ENCODE data around the gene ATM. TPM values are rescaled to one million over a fixed set of nuclear protein-coding genes. Genes with fewer than 3 reads are reported as not detected.
"Not testable (repeated sequence)": the region's sequence is repeated elsewhere in the genome, so short reads cannot be mapped to it uniquely, and the experiment has no call there.

The ATM gene
- polyA plus RNA-seq, 5 donors: 59.1 to 101 (median 83.5) TPM

DNA sequence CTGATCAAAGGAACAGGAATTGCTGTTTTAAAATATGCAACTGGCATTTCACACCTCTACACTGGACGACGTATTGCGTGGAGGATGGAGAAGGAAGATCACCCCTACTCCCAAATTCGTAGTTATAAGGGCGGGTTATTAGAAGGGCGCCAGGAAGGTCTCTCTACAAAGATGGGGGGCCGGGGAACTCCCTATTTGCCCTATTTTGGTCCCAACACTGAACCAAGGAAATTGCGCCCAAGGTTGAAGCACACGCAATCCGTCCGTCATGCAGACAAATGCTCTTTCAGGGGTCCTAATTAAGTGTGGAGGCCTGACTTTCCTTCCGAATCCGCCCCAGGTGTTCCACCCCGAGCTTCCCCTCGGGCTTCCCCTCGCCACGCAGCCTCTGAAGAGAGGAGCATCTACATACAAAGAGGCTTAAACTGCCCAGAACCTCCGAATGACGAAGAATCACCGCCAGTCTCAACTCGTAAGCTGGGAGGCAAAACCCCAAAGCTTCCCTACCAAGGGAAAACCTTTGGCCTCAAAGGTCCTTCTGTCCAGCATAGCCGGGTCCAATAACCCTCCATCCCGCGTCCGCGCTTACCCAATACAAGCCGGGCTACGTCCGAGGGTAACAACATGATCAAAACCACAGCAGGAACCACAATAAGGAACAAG, 825 bp upstream of the ATM start:
- no peak for DNase-seq

DNA sequence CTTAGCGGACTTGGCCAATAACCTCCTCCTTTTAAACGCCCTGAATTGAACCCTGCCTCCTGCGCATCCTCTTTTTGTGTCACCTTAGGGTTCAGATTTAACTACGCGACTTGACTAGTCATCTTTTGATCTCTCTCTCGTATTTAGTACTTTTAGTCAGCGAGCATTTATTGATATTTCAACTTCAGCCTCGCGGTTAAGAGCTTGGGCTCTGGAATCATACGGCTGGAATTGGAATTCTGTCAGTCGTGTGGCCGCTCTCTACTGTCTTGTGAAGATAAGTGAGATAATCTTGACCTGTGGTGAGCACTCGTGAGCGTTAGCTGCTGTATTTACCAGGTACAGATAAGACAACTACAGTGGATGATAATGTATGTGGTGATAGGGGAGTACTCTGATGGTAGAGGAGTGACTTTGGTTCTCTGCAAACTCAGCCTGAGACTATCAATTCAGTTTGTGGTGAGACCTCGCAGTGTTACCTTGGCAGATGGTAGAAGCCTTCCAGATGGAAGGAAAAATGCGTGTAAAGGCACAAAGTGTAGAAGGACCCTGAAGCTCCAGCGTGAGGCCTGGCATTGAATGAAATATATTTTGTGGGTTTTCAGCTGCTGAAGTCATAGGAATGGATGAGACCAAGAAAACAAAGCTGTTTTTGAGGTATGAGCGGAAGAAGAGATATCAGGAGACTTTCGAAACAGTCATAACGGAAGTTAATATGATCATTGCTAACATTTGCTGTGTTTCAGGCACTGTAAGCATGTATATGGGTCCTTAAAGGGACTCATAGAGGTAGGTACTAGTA, 682 bp downstream of the ATM start:
- no peak for DNase-seq

DNA sequence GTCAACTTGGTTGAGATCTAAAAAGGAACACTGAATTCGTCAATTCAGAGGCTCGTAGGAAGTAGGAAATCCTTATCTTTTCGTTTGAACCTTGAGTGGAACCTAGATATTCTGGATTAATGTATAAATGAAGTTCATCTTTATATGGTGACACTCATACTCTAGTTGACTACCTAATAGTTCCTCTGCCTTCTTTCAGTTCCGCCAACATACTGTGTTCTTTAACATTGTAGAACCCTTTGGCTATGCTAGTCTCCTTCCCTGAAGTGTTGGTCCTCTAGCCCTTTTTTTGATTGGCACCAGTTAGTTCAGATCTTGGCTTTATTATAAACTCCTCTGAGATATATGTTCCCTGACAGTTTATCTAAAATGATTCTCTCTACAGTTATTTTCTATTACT, 1.5 kb downstream of the ATM start:
- DNase-seq: no peak

DNA sequence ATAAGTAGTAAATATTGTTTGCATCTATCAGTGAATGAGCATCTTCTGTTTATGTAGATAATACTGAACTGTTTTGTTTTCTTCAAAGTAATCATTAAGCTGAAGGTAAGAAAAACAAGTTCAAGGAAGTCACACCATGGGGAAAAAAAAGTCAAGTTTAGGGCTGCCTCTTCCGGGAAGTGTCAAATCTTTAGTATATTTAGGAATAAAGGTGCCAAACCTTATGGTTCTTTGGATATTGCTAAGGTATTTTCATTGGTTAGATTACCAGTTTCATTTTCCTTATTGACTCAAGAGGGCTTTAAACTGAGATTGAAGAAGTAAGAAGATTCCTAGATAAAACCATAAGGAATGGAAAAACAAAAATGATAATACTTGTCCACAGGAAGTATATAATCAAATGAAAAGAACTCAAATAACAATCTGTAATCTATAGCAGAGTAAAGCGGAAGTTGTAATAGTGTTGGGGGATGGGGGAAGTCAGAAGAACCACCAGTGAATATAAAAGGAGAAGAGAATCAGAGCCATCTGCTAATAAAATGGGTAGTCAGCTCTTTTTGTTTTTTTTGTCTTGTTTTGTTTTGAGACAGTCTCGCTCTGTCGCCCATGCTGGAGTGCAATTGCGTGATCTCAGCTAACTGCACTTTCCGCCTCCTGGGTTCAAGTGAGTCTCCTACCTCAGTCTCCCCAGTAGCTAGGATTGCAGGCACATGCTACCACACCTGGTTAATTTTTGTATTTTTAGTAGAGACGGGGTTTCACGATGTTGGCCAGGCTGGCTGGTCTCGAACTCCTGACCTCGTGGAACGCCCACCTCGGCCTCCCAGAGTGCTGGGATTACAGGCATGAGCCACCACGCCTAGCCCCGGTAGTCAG, 2.3 kb downstream of the ATM start:
- no peak for DNase-seq

DNA sequence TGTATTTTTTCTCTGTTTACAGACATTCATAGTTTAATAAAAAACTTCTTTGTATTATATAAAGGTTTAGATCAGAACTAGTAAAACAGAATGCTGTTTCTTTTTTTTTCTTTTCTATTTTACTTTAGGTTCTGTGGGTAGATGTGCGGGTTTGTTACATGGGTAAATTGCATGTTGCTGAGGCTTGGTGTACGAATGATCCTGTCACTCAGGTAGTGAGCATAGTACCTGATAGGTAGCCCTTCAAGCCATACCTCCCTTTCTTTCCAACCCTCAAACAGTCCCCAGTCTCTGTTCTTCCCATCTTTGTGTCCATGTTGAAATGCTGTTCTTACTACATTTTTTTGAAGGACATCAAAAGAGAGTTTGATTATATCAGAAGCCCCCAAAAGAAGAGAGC, 3.2 kb downstream of the ATM start:
- no peak for DNase-seq

DNA sequence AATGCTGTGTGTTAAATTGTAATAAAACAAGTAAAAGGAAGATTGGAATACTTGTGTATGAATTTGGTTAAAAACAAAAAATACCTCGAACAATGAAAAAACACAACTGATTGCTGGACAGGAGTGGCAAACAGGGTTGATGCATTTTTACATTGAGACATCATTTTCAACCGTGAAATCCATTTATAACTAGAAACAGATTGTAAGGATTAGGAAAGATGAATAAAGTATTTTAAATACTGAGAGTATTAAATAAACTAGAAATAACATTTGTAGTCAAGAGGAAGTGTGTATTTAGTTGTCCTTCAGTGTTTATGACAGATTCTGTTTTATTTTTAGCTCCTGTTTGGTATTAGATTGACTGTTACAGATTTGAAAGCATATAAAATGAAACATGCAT, 5.4 kb downstream of the ATM start:
- no peak for DNase-seq

DNA sequence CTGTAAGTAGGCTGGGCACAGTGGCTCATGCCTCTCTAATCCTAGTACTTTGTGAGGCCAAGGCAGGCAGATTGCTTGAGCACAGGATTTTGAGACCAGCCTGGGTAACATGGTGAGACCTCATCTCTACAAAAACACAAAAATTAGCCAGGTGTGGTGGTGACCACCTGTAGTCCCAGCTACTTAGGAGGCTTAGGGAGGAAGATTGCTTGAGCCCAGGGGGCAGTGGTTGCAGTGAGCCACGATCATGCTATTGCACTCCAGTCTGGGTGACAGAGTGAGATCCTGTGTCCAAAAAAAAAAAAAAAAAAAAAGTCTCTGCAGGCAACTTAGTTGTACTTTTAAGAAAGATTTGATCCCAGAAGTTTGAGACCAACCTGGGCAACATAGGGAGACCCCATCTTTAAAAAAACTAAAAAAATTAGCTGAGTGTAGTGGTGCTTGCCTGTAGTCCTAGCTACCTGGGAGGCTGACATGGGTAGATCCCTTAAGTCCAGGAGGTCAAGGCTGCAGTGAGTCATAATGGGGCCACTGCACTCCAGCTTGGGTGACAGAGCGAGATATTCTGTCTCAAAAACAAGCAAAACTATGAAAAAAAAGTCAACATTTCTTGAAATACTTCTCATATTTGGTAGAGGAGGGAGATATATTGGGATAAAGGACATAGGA, 10.5 kb downstream of the ATM start:
- DNase-seq: no peak

DNA sequence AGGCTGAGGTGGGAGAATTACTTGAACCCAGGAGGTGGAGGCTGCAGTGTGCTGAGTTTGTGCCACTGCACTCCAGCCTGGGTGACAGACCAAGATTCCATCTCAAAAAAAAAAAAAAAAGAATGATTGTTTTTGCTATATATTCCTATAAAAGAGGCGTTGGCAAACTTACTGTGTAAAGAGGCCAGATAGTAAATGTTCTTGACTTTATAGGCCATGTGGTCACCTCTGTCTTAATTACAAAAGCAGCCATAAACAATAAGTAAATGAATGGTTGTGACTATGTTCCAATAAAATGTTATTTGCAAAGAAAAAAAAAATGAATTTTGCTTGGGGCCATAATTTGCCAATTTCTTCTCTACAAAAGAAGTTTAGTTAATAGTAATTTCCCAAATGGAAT, 12.3 kb downstream of the ATM start:
- no peak for DNase-seq

DNA sequence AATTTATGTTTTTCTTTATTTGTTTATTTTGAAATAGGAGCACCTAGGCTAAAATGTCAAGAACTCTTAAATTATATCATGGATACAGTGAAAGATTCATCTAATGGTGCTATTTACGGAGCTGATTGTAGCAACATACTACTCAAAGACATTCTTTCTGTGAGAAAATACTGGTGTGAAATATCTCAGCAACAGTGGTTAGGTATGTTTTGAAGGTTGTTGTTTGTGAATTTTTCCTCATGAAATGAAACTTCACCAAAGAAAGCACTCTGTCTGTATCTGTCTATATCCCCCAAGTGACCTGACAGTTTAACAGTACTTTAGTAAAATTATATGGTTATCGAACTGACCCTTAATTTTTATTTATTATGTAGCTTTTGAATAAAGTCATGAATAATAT, 12.8 kb downstream of the ATM start:
- no peak for DNase-seq

DNA sequence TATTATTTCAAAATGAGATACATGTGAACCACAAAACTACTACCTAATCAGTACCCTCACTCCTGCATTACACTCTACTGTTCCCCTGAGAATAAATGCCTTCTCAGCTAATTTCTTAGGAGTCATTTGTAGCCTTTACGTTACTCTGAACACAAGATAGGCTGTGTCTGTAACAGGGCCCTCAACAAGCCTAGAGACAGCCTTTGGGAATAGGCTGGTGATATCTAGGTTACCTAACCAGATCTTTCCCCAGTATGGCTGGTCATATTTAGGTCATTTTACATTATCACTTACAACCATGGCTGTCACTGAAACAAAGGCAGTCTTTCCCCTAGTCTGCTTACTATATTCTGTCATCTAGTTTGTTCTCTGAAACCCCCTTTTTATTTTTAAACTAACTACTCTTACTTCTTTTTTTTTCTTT, 14.2 kb downstream of the ATM start:
- DNase-seq: no peak

DNA sequence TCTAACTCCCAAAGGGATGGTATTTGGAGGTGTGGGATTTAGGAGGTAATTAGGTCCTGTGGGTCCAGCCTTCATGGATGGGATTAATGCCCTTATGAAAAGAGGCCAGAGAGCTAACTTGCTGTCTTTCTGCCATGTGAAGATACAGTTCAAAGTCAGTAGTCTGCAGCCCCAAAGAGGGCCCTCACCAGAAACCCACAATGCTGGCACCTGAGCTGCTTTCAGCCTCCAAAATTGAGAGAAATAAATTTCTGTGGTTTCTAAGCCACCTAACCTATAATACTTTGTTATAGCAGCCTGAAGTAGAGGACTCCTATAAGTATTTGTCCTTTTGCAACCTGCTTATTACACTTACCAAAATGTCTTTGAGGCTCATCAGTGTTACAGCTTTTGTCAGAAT, 16.2 kb downstream of the ATM start:
- DNase-seq: no peak

DNA sequence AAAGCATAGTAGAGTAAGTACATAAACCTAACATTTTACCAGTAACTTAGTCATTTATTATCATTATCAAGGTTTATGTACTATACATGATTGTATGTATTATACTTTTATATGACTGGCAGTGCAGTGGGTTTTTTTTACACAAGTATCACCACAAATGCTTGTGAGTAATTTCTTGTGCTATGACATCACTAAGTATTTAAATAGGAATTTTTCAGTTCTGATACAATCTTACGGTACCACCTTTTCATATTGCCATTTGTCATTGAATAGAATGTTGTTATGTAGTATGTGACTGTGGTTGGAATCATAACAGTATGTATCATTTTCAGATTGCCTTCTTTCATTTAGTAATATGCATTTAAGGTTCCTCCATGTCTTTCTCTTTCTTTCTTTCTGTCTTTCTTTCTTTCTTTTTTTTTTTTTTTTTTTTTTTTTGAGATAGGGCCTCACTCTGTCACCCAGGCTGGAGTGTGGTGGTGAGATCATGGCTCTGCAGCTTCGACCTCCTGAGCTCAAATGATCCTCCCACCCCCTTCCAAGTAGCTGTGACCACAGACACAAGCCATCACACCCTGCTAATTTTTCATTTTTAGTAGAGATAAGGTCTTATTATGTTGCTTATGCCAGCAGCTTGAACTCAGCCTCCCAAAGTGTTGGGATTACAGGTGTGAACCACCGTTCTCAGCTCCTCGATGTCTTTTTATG, 18.6 kb downstream of the ATM start:
- DNase-seq: no peak

DNA sequence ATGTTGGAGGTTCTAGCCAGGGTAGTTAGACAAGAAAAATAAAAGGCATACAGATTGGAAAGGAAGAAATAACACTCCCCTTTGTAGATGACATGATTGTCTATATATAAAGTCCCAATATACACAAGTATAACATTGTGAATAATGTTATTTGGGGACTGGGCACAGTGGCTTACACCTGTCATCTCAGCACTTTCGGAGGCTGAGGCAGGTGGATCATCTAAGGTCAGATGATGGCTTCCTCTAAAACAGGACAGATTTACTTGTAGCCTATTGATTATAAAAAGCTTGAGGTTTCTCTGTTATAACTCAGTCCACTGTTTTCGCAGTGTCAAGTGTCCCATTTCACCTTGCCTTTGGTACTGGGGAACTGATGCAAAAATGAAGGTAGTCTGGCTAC, 19.6 kb downstream of the ATM start:
- no peak for DNase-seq

DNA sequence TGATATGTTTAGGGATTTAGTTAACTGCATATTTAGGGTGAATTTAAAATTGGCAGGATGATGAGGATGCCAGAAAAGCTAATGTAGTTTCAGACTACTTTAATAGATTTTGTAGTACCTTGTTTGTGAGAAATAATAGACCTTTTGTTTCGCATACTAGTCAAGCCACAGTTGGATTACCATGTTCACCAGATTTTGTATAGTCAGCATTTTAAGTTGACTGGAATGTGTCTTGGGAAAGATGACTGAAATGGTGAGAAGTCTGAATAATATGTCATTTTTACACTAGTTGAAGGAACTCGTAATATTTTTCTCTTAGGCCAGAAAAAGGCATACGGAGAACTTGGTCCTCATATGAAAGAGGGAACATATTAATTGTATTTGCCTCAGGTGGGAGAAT, 23.4 kb downstream of the ATM start:
- DNase-seq: no peak

DNA sequence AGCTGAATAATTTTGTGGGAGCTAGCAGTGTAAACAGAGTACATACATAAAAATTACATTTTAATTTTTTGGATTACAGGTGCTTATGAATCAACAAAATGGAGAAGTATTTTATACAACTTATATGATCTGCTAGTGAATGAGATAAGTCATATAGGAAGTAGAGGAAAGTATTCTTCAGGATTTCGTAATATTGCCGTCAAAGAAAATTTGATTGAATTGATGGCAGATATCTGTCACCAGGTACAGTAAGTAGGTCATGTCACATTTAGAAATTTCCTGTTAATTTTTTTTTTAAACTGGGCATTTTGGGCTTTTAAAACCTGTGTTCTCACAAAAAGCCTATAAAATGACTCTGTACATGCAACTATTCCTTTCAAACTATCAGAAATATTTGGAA, 24.0 kb downstream of the ATM start:
- no peak for DNase-seq

DNA sequence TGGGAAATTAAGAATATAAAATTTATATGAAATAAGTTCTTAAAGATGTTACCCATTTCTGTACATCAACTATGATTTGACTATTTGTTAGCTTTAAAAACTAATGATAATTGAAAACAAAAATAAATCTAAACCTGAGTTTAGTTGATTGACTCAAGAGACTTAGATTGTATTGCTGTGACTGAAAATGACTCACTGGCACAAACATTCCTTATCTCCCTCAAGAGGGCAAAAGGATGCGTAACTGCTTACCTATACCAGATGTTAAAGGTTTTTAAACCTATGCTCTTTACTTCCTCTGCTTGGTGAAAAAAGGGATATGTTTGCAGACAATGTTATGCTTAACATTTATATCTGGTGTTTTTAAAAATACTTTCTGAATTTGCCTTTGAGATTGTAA, 30.3 kb downstream of the ATM start:
- DNase-seq: no peak

DNA sequence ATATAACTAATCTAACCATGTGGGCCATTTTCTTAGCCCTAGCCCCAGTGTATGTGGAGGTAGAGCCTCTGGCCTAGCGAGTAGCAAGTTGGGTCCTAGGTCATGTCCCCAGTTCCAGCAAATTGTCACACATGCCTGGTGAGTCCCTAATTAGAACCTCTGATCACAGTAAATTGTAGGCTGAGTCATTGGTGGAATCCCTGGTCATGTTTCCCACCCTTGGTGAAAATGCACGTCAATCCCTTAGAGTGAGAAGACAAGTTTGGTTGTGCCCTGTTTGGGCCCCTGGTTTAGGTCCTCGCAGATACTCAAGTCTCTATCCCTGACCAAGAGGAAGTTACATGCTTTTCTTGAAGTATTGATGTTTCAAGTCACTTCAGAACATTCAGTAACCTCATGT, 46.7 kb downstream of the ATM start:
- DNase-seq: no peak

DNA sequence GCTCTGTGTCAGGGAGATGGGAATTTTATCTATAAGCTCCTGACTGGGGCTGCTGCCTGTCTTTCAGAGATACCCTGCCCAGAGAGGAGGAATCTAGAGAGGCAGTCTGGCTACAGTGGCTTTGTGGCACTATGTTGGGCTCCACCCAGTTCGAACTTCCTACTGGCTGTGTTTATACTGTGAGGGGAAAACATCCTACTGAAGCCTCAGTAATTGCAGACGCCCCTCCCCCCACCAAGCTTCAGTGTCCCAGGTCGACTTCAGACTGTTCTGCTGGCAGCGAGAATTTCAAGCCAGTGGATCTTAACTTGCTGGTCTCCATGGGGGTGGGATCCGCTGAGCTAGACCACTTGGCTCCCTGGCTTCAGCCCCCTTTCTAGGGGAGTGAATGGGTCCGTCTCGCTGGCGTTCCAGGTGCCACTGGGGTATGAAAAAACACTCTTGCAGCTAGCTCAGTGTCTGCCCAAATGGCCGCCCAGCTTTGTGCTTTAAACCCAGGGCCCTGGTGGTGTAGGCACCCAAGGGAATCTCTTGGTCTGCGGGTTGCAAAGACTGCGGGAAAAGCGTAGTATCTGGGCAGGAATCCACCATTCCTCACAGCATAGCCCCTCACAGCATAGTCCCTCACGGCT, 54.2 kb downstream of the ATM start:
- not testable (repeated sequence) for DNase-seq

DNA sequence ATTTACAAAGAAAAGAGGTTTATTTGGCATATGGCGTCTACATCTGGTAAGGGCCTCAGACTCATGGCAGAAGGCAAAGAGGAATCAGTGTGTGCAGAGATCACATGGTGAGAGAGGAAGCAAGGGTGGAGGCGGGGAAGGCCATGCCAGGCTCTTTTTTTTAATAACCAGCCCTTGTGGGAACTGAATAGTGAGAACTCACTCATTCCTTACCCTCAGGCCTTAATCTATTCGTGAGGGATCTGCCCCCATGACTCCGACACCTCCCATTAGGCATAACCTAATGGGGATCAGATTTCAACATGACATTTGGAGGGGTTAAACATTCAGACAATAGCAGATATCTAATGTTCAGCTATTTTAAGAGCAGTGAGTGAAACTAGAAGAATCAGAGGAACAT, 55.7 kb downstream of the ATM start:
- DNase-seq: no peak

DNA sequence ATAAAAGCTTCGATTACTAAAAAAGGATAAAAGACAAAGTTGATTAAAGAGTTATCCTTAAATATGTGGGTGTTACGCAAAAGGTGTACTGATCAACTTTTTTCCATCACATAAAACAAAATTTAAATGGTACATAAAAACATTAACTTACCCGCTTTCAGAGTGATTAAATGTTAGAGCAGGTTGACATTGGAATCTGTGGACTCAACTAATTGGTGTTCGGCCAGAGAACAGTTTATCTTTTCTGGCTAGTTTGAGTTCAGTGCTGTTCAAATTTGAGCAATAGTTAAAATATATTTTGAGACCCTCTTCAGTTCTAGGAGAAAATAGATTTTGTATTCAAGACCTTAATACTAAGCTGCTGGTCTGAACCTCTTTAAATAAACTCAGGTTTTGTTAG, 56.1 kb downstream of the ATM start:
- no peak for DNase-seq

DNA sequence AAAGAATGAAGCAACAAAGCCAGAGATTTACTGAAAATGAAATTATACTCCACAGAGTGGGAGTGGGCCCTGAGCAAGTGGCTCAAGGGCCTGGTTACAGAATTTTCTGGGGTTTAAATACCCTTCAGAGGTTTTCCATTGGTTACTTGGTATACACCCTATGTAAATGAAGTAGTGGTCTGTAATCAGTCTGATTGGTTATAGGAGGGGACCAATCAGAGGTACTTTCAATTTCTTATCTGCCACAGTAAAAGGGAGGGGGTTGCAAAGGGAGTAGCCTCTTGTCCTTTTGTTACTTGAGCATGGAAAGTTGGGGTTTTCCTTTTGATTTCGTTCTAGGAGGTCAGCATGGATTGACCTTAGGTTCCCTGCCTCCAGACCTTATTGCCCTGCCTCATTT, 63.5 kb downstream of the ATM start:
- DNase-seq: no peak
